ENCODE measurements around the gene RCC1.

DNA sequence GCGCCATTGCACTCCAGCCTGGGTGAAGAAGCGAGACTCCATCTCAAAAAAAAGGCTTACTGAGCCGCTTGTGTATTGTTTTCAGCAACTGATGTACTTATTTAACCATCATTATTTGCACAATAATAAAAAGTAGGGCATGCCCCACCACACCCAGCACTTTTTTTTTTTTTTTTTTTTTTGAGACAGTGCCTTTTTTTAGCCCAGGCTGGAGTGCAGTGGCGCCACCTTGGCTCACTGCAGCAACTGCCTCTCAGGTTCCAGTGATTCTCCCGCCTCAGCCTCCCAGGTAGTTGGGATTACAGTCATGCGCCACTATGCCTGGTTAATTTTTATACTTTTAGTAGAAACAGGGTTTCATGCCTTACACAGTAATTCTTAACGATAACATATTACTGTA is 34.8 kb downstream of the RCC1 start:
- TF ChIP-seq POLR2A (IDR thresholded peaks at IDR 0.05), result no peak
- TF ChIP-seq, protein P1, sequence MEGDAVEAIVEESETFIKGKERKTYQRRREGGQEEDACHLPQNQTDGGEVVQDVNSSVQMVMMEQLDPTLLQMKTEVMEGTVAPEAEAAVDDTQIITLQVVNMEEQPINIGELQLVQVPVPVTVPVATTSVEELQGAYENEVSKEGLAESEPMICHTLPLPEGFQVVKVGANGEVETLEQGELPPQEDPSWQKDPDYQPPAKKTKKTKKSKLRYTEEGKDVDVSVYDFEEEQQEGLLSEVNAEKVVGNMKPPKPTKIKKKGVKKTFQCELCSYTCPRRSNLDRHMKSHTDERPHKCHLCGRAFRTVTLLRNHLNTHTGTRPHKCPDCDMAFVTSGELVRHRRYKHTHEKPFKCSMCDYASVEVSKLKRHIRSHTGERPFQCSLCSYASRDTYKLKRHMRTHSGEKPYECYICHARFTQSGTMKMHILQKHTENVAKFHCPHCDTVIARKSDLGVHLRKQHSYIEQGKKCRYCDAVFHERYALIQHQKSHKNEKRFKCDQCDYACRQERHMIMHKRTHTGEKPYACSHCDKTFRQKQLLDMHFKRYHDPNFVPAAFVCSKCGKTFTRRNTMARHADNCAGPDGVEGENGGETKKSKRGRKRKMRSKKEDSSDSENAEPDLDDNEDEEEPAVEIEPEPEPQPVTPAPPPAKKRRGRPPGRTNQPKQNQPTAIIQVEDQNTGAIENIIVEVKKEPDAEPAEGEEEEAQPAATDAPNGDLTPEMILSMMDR (IDR thresholded peaks at IDR 0.05), result no peak
